ENCODE data around the gene LSM7. TPM values are rescaled to one million over a fixed set of nuclear protein-coding genes. Genes with fewer than 3 reads are reported as not detected.

The LSM7 gene
- total and polyA plus RNA-seq, 2 of the 13 experiments (the other 11 are each of a cell fraction or from before 2014, with no cell fraction given), result 140 to 205 TPM

- TF ChIP-seq ARID2 (CRISPR knock-in tag; IDR thresholded peaks at IDR 0.05; ENCODE audit: borderline replicate concordance) (no peak; the same call in 1 of the 2 replicates), RCOR2 (CRISPR knock-in tag; IDR thresholded peaks at IDR 0.05) (no peak), ATF2 (CRISPR knock-in tag; IDR thresholded peaks at IDR 0.05) (no peak), ZUFSP (CRISPR knock-in tag; IDR thresholded peaks at IDR 0.05; ENCODE audit: borderline replicate concordance) (no peak), HOXA9 (CRISPR knock-in tag; IDR thresholded peaks at IDR 0.05; ENCODE audit: borderline replicate concordance) (no peak), ZNF564 (CRISPR knock-in tag; IDR thresholded peaks at IDR 0.05) (no peak; the same call in 1 of the 2 replicates), ELK4 (CRISPR knock-in tag; IDR thresholded peaks at IDR 0.05; ENCODE audit: borderline replicate concordance) (no peak), TEAD3 (CRISPR knock-in tag; optimal IDR thresholded peaks at IDR 0.05; ENCODE audit: borderline replicate concordance) (no peak), PRDM4 (CRISPR knock-in tag; IDR thresholded peaks at IDR 0.05; ENCODE audit: borderline replicate concordance) (no peak), ZZZ3 (CRISPR knock-in tag; IDR thresholded peaks at IDR 0.05; ENCODE audit: borderline replicate concordance) (peak; percentile 57; the same call in 1 of the 2 replicates), ZNF256 (CRISPR knock-in tag; conservative IDR thresholded peaks at IDR 0.05) (no peak), CHD2 (IDR thresholded peaks at IDR 0.05; ENCODE audit: low read depth, low read length) (peak; percentile 49; the same call in 1 of the 2 replicates), SSRP1 (CRISPR knock-in tag; IDR thresholded peaks at IDR 0.05) (no peak), DMTF1 (CRISPR knock-in tag; IDR thresholded peaks at IDR 0.05) (no peak), ZNF556 (CRISPR knock-in tag; IDR thresholded peaks at IDR 0.05; ENCODE audit: borderline replicate concordance) (no peak), SP4 (CRISPR knock-in tag; IDR thresholded peaks at IDR 0.05) (peak; percentile 39; the same call in 1 of the 2 replicates), ONECUT2 (CRISPR knock-in tag; IDR thresholded peaks at IDR 0.05) (no peak), ZNF18 (CRISPR knock-in tag; IDR thresholded peaks at IDR 0.05; ENCODE audit: insufficient replicate concordance) (no peak)
Measured at GRCh38 chr19:2328401-2329148, at the start of gene LSM7, which contains the start of gene SPPL2B (continued).

Measured in HepG2 (cell line).